ENCODE measurements around the gene KCNB1.

- TF ChIP-seq CTCF (IDR thresholded peaks at IDR 0.05; ENCODE audit: poor library complexity, severe bottlenecking), result no peak
- no peak for TF ChIP-seq EP300 (conservative IDR thresholded peaks at IDR 0.05; ENCODE audit: poor library complexity, severe bottlenecking)
- no peak for TF ChIP-seq EZH2 (IDR thresholded peaks at IDR 0.05; ENCODE audit: borderline replicate concordance, insufficient read depth, low read length, poor library complexity, severe bottlenecking)
Observed at GRCh38 chr20:49343246-49343645, 139.2 kb downstream of the KCNB1 start.
